Activated CD8-positive, alpha-beta T cell treated with anti-CD3 and anti-CD28 coated beads for 36 hours (primary cell): ENCODE results near the gene AP2A2. TPM values are rescaled to one million over a fixed set of nuclear protein-coding genes. Genes with fewer than 3 reads are reported as not detected.

Experiments
- ATAC-seq: fragments of 200-7000 bp; cut with Tn5 transposase; one replicate; pipeline ENCODE4 v1.10.0; 2021; ENCODE audit warnings: mild to moderate bottlenecking, moderate library complexity
- CTCF ChIA-PET: fragments of 350-600 bp; sonication (Branson Sonifier 250); formaldehyde crosslinking; loops from one replicate; lab custom pipeline; 2021; ENCODE audit warnings: antibody characterized with exemption; lab: Charles Lee
- POLR2A ChIA-PET: fragments of 350-600 bp; sonication (Branson Sonifier 250); formaldehyde crosslinking; loops from one replicate; lab custom pipeline; 2021; ENCODE audit warnings: antibody characterized with exemption; lab: Charles Lee
- DNase-seq: peaks from one replicate; pipeline ENCODE4 v3.0.0-alpha.2; 2020
- H3K27ac Mint-ChIP-seq: one replicate; pipeline ENCODE4 v1.8.0; 2021; ENCODE audit warnings: mild to moderate bottlenecking, mixed read lengths
- H3K27me3 Mint-ChIP-seq: one replicate; pipeline ENCODE4 v1.8.0; 2021; ENCODE audit warnings: mixed read lengths
- H3K36me3 Mint-ChIP-seq: one replicate; pipeline ENCODE4 v1.8.0; 2021; ENCODE audit warnings: low read depth, mixed read lengths
- H3K4me1 Mint-ChIP-seq: one replicate; pipeline ENCODE4 v1.8.0; 2021; ENCODE audit warnings: low read depth, mixed read lengths
- H3K4me3 Mint-ChIP-seq: one replicate; pipeline ENCODE4 v1.8.0; 2021; ENCODE audit warnings: mild to moderate bottlenecking, moderate library complexity, mixed read lengths
- H3K9me3 Mint-ChIP-seq: one replicate; pipeline ENCODE4 v1.8.0; 2021; ENCODE audit warnings: mixed read lengths
- intact Hi-C: fragments of 100-400 bp; cut with micrococcal nuclease; formaldehyde crosslinking; loops from one replicate; pipeline ENCODE4 v1.10.0; 2022
- total RNA-seq, 2 experiments: library from RNA; stranded (reverse); gene quantifications; one replicate each; pipeline ENCODE4 v1.2.3, GENCODE V29; 2021
- TF ChIP-seq, protein P1 (sequence below): fragments of 200-600 bp; IDR thresholded peaks from one replicate; pipeline ENCODE4 v1.8.0; 2022; ENCODE audit warnings: antibody characterized with exemption, mild to moderate bottlenecking

AP2A2 gene
- total RNA-seq, 2 experiments from 2014 or later, result 34.0 to 34.6 TPM

- H3K4me3 Mint-ChIP-seq, result peak overlapping the region; percentile 78
- TF ChIP-seq, protein P1, sequence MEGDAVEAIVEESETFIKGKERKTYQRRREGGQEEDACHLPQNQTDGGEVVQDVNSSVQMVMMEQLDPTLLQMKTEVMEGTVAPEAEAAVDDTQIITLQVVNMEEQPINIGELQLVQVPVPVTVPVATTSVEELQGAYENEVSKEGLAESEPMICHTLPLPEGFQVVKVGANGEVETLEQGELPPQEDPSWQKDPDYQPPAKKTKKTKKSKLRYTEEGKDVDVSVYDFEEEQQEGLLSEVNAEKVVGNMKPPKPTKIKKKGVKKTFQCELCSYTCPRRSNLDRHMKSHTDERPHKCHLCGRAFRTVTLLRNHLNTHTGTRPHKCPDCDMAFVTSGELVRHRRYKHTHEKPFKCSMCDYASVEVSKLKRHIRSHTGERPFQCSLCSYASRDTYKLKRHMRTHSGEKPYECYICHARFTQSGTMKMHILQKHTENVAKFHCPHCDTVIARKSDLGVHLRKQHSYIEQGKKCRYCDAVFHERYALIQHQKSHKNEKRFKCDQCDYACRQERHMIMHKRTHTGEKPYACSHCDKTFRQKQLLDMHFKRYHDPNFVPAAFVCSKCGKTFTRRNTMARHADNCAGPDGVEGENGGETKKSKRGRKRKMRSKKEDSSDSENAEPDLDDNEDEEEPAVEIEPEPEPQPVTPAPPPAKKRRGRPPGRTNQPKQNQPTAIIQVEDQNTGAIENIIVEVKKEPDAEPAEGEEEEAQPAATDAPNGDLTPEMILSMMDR, result no peak
- intact Hi-C loops, result loop anchor here (10.0 kb wide), 1 partner anchor 108 kb away; the partner anchor contains the start of gene MUC6
- ChIA-PET POLR2A (no interaction called here), CTCF (no interaction called here)
- H3K27ac Mint-ChIP-seq, result peak overlapping the region; percentile 83
- ATAC-seq, result no peak
- DNase-seq, result no peak
- H3K36me3 Mint-ChIP-seq, result peaks cover 8% of the 10 kb centered on the region
- no peaks in the 10 kb centered on the region for H3K27me3 Mint-ChIP-seq
- no peaks in the 10 kb centered on the region for H3K9me3 Mint-ChIP-seq
- H3K4me1 Mint-ChIP-seq, result peaks cover 34% of the 10 kb centered on the region
Measured at GRCh38 chr11:926341-926916, 759 bp downstream of the AP2A2 start.

GRCh38 chr11:927871-928270 is 2.2 kb downstream of the AP2A2 start:
- CTCF ChIA-PET, result interaction anchor here (1.3 kb wide), 1 partner anchor 13 kb away, joined by 3 read pairs; no protein-coding TSS in a partner anchor

DNA sequence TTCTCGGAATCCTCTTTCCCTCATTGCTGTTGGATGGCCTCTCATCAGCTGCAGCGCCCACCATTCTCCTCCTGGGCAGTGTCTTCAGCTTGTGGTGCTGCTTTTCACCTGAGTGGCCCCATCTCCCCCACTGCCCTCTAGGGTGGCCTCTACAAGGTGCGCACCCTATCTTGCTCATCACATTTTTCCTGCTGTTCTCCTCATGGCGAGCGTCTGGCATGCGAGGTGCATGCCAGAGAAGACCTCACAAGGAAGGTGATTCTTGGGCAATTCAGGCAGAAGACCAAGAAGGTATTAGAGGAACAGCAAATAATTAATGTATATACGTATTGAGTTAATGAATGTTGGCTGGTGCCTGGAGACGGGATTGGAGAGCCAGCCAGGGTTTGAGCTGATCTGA is 3.1 kb downstream of the AP2A2 start:
- DNase-seq (no peak), ATAC-seq (no peak)
- no peak overlapping the region for H3K27ac Mint-ChIP-seq
- peaks cover 11% of the 10 kb centered on the region for H3K36me3 Mint-ChIP-seq
- intact Hi-C loops, result loop anchor here (10.0 kb wide), 1 partner anchor 106 kb away; the partner anchor contains the start of gene MUC6
- TF ChIP-seq, protein P1, result no peak
- peaks cover 49% of the 10 kb centered on the region for H3K4me1 Mint-ChIP-seq
- no peaks in the 10 kb centered on the region for H3K27me3 Mint-ChIP-seq
- POLR2A ChIA-PET, result interaction anchor here (0.7 to 1.4 kb wide), 6 partner anchors 9 to 19 kb away, joined by 3 to 7 read pairs (median 3); no protein-coding TSS in a partner anchor
- no peak overlapping the region for H3K4me3 Mint-ChIP-seq
- no peaks in the 10 kb centered on the region for H3K9me3 Mint-ChIP-seq
- CTCF ChIA-PET, result interaction anchor here (0.9 to 1.3 kb wide), 2 partner anchors 12 to 646 kb away, joined by 3 read pairs; no protein-coding TSS in a partner anchor

More at GRCh38 chr11:927871-928270, 2.2 kb downstream of the AP2A2 start:
- no peaks in the 10 kb centered on the region for H3K27me3 Mint-ChIP-seq
- intact Hi-C loops, result loop anchor here (10.0 kb wide), 1 partner anchor 107 kb away; the partner anchor contains the start of gene MUC6
- H3K4me1 Mint-ChIP-seq, result peaks cover 40% of the 10 kb centered on the region
- peaks cover 11% of the 10 kb centered on the region for H3K36me3 Mint-ChIP-seq
- TF ChIP-seq, protein P1, result no peak
- H3K9me3 Mint-ChIP-seq, result no peaks in the 10 kb centered on the region
- H3K27ac Mint-ChIP-seq, result peak overlapping the region; percentile 52
- POLR2A ChIA-PET, result interaction anchor here (0.8 to 1.4 kb wide), 2 partner anchors 10 to 13 kb away, joined by 3 to 7 read pairs; no protein-coding TSS in a partner anchor
- H3K4me3 Mint-ChIP-seq, result peak overlapping the region; percentile 78
- DNase-seq, result peak; percentile 48
- peak; percentile 31 for ATAC-seq

DNA sequence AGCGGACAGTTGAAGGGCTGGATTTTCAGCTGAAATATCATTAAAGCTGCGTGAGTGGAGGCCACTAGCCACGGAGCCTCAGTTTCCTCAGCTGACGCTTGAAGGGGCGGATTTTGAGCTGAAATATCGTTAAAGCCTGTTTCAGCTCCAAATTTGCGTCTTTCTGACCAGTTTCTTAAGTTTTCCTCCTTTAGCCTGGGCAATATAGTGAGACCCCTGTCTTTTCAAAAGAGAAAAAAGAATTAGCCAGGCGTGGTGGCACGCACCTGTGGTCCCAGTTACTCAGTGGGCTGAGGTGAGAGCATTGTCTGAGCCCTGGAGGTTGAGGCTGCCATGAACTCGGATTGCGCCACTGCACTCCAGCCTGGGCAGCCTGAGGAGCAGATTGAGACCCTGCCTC is 3.7 kb downstream of the AP2A2 start:
- TF ChIP-seq, protein P1, result no peak
- ChIA-PET CTCF (interaction anchor here (0.9 kb wide), 1 partner anchor 645 kb away, joined by 3 read pairs; no protein-coding TSS in a partner anchor), POLR2A (interaction anchor here (0.7 to 1.1 kb wide), 4 partner anchors 16 to 19 kb away, joined by 3 read pairs; no protein-coding TSS in a partner anchor)
- Mint-ChIP-seq H3K27ac (no peak overlapping the region), H3K4me3 (no peak overlapping the region), H3K9me3 (no peaks in the 10 kb centered on the region), H3K4me1 (peaks cover 52% of the 10 kb centered on the region), H3K27me3 (no peaks in the 10 kb centered on the region), H3K36me3 (peaks cover 11% of the 10 kb centered on the region)
- ATAC-seq (no peak), DNase-seq (no peak)
- intact Hi-C loops, result loop anchor here (10.0 kb wide), 1 partner anchor 105 kb away; the partner anchor contains the start of gene MUC6

GRCh38 chr11:931385-931784 is 5.7 kb downstream of the AP2A2 start:
- ChIA-PET POLR2A (no interaction called here), CTCF (no interaction called here)
- DNase-seq (no peak), ATAC-seq (no peak)
- peaks cover 54% of the 10 kb centered on the region for H3K4me1 Mint-ChIP-seq
- H3K4me3 Mint-ChIP-seq, result no peak overlapping the region
- H3K27ac Mint-ChIP-seq, result no peak overlapping the region
- H3K9me3 Mint-ChIP-seq, result no peaks in the 10 kb centered on the region
- H3K36me3 Mint-ChIP-seq, result peaks cover 11% of the 10 kb centered on the region
- intact Hi-C loops, result no loop called here
- TF ChIP-seq, protein P1, result no peak
- no peaks in the 10 kb centered on the region for H3K27me3 Mint-ChIP-seq
